Hepatocyte (in vitro differentiated cells): ENCODE results near the gene UBAP2. TPM values are rescaled to one million over a fixed set of nuclear protein-coding genes. Genes with fewer than 3 reads are reported as not detected.
"Not testable (repeated sequence)": the region's sequence is repeated elsewhere in the genome, so short reads cannot be mapped to it uniquely, and the experiment has no call there.

Experiments
- DNase-seq: peaks from one replicate; pipeline ENCODE4 v3.0.0-alpha.2; 2016; ENCODE audit warnings: low spot score
- H2AFZ ChIP-seq: fragments of 200-600 bp; sonication (generic); 2 replicates; pipeline ENCODE4 v1.6.0; 2016; ENCODE audit warnings: antibody characterized with exemption, mild to moderate bottlenecking
- H3K27ac ChIP-seq: fragments of 200-600 bp; sonication (generic); 2 replicates; pipeline ENCODE4 v1.5.1; 2016; ENCODE audit warnings: mild to moderate bottlenecking
- H3K27me3 ChIP-seq: fragments of 200-600 bp; sonication (generic); 2 replicates; pipeline ENCODE4 v1.6.1; 2016
- H3K36me3 ChIP-seq: fragments of 200-600 bp; sonication (generic); replicated peaks from 2 replicates; pipeline ENCODE4 v1.5.1; 2016; ENCODE audit warnings: low read depth; ENCODE audit not compliant: insufficient read depth
- H3K4me1 ChIP-seq: fragments of 200-600 bp; sonication (generic); 2 replicates; pipeline ENCODE4 v1.5.1; 2016; ENCODE audit warnings: mild to moderate bottlenecking, moderate library complexity; ENCODE audit not compliant: insufficient read depth
- H3K4me2 ChIP-seq: fragments of 200-600 bp; sonication (generic); 2 replicates; pipeline ENCODE4 v1.6.0; 2016
- H3K4me3 ChIP-seq: fragments of 200-600 bp; sonication (generic); 2 replicates; pipeline ENCODE4 v1.5.1; 2016; ENCODE audit warnings: mild to moderate bottlenecking
- H3K79me2 ChIP-seq: fragments of 200-600 bp; sonication (generic); 2 replicates; pipeline ENCODE4 v1.6.0; 2017; ENCODE audit warnings: mild to moderate bottlenecking
- H3K9me2 ChIP-seq: fragments of 200-600 bp; sonication (generic); replicated peaks from 2 replicates; pipeline ENCODE4 v1.6.0; 2017; ENCODE audit warnings: mild to moderate bottlenecking; ENCODE audit not compliant: insufficient read depth
- H3K9me3 ChIP-seq: fragments of 200-600 bp; sonication (generic); 2 replicates; pipeline ENCODE4 v1.5.1; 2016; ENCODE audit warnings: low read depth, mild to moderate bottlenecking
- H4K20me1 ChIP-seq: fragments of 200-600 bp; sonication (generic); 2 replicates; pipeline ENCODE4 v1.6.0; 2016; ENCODE audit warnings: mild to moderate bottlenecking; ENCODE audit not compliant: insufficient read depth, poor library complexity, severe bottlenecking
- EZH2 ChIP-seq: fragments of 200-600 bp; sonication (generic); IDR thresholded peaks from 2 replicates; pipeline ENCODE4 v1.6.1; 2016; ENCODE audit warnings: antibody characterized with exemption, mild to moderate bottlenecking, borderline replicate concordance
- EZH2phosphoT487 ChIP-seq: fragments of 200-600 bp; sonication (generic); IDR thresholded peaks from one replicate; pipeline ENCODE4 v1.6.1; 2018; ENCODE audit warnings: antibody characterized with exemption, mild to moderate bottlenecking, low read depth, moderate library complexity; ENCODE audit not compliant: unreplicated experiment, severe bottlenecking
- WGBS: methylation state at CpG from one replicate; pipeline ENCODE4 v1.1.6; 2016; ENCODE audit warnings: low lambda C conversion rate; ENCODE audit errors: missing lambda C conversion rate; 5-methylcytosine and 5-hydroxymethylcytosine counted together
- polyA plus RNA-seq: library from polyadenylated mRNA; unstranded; fragments of >200 nt; fragmentation: Nextera tagmentation; extraction: Ambion mirVana; gene quantifications from 2 replicates; pipeline ENCODE4 v1.2.1, GENCODE V29; 2016
- total RNA-seq: library from RNA; depleted of rRNA; stranded (reverse); fragments of >200 nt; gene quantifications from 2 replicates; pipeline ENCODE4 v1.2.3, GENCODE V29; 2014
- TF ChIP-seq, protein P1 (sequence below): fragments of 200-600 bp; sonication (generic); IDR thresholded peaks from 2 replicates; pipeline ENCODE4 v1.5.1; 2016; ENCODE audit warnings: antibody characterized with exemption, mild to moderate bottlenecking; ENCODE audit not compliant: poor library complexity

UBAP2 gene
- total and polyA plus RNA-seq, 2 experiments from 2014 or later, result 22.4 to 24.9 TPM

DNA sequence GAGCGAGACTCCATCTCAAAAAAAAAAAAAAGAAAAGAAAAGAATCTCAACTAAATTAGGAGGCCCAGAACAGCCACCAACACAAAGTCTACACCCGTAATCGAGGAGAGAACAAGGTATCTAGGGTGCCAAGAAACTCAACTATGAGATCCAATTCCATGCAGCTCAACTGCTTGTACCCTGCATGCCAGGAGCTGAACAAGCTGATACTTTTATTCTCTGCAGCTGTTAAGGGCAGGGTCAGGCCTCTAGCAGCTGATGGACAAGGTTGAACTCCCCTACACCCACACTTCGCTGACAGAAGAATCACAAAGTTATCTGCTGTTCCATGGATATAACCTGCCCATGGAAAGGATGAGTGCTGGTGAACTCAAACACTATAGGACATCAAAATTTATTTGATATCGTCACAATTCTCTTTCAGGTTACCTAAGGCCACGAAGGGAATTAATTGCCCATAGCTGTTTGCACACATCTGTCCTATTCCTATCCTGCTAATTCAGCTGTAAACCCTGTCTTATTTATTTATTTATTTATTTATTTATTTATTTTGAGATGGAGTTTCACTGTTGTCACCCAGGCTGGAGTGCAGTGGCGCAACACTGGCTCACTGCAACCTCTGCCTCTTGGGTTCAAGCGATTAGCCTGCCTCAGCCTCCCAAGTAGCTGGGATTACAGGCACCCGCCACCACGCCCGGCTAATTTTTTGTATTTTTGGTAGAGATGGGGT lies 20.7 kb downstream of the UBAP2 start:
- Histone ChIP-seq H3K4me2 (no peak overlapping the region), H3K27ac (no peak overlapping the region), H3K36me3 (no peaks in the 10 kb centered on the region), H4K20me1 (peaks cover 23% of the 10 kb centered on the region), H3K9me2 (no peaks in the 10 kb centered on the region), H3K4me3 (no peak overlapping the region), H2AFZ (no peak overlapping the region), H3K79me2 (peaks cover 100% of the 10 kb centered on the region), H3K27me3 (no peaks in the 10 kb centered on the region), H3K4me1 (peaks cover 3% of the 10 kb centered on the region), H3K9me3 (no peaks in the 10 kb centered on the region)
- TF ChIP-seq, protein P1, sequence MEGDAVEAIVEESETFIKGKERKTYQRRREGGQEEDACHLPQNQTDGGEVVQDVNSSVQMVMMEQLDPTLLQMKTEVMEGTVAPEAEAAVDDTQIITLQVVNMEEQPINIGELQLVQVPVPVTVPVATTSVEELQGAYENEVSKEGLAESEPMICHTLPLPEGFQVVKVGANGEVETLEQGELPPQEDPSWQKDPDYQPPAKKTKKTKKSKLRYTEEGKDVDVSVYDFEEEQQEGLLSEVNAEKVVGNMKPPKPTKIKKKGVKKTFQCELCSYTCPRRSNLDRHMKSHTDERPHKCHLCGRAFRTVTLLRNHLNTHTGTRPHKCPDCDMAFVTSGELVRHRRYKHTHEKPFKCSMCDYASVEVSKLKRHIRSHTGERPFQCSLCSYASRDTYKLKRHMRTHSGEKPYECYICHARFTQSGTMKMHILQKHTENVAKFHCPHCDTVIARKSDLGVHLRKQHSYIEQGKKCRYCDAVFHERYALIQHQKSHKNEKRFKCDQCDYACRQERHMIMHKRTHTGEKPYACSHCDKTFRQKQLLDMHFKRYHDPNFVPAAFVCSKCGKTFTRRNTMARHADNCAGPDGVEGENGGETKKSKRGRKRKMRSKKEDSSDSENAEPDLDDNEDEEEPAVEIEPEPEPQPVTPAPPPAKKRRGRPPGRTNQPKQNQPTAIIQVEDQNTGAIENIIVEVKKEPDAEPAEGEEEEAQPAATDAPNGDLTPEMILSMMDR, result no peak
- no peak for TF ChIP-seq EZH2
- TF ChIP-seq EZH2phosphoT487, result no peak
- over 99% methylated on average over 11 of the region's 11 CpGs for WGBS
- DNase-seq, result no peak

DNA sequence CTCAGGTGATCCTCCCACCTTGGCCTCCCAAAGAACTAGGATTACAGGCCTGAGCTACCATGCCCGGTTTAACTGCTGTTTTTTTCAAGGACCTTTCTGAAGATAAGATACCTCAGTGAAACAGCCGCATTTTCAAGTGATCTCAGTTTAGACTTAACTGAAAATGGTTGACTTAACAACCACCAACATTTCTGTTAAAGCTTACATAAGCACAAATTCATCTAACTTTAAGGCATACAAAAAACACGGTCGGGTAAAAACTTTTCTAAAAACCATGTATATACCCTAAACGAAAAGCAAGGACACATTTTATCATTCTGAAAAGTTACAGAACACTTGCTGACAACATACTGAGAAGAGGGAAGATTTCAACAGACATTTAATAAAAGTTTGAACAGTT lies 22.9 kb downstream of the UBAP2 start:
- WGBS, result 62% methylated on average over 5 of the region's 5 CpGs
- Histone ChIP-seq H3K36me3 (no peaks in the 10 kb centered on the region), H3K4me1 (peaks cover 3% of the 10 kb centered on the region), H3K4me2 (no peak overlapping the region), H3K27ac (peak overlapping the region; percentile 37), H3K9me2 (no peaks in the 10 kb centered on the region), H3K27me3 (no peaks in the 10 kb centered on the region), H3K4me3 (no peak overlapping the region), H4K20me1 (peaks cover 23% of the 10 kb centered on the region), H2AFZ (no peak overlapping the region), H3K9me3 (no peaks in the 10 kb centered on the region), H3K79me2 (peaks cover 100% of the 10 kb centered on the region)
- no peak for TF ChIP-seq EZH2
- TF ChIP-seq EZH2phosphoT487, result no peak
- TF ChIP-seq, protein P1, result no peak
- no peak for DNase-seq

DNA sequence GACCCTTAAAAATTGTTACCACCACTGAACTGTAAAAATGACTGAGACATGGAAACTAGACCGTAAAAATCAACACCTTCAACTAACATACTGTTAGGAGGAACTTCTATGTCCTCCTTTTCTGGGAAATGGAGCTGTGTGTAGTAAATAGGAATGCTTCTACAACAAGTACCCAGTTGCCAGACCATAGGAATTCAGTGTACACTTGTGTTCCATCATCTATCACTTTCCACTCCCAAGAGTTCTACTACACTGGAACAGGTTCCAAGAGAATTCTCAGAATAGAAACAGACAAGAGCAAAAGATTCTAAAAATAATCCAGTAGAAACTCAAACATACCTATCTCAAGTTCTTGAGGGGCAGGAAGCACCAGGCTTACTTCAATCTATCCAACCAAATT lies 23.6 kb downstream of the UBAP2 start:
- DNase-seq, result no peak
- Histone ChIP-seq H3K4me2 (no peak overlapping the region), H4K20me1 (peaks cover 26% of the 10 kb centered on the region), H3K79me2 (peaks cover 100% of the 10 kb centered on the region), H2AFZ (no peak overlapping the region), H3K27ac (peak overlapping the region; percentile 37), H3K27me3 (no peaks in the 10 kb centered on the region), H3K9me3 (no peaks in the 10 kb centered on the region), H3K36me3 (no peaks in the 10 kb centered on the region), H3K4me3 (no peak overlapping the region), H3K9me2 (no peaks in the 10 kb centered on the region), H3K4me1 (peaks cover 3% of the 10 kb centered on the region)
- TF ChIP-seq EZH2, result no peak
- WGBS, result 96% methylated on average over 1 of the region's 1 CpG

DNA sequence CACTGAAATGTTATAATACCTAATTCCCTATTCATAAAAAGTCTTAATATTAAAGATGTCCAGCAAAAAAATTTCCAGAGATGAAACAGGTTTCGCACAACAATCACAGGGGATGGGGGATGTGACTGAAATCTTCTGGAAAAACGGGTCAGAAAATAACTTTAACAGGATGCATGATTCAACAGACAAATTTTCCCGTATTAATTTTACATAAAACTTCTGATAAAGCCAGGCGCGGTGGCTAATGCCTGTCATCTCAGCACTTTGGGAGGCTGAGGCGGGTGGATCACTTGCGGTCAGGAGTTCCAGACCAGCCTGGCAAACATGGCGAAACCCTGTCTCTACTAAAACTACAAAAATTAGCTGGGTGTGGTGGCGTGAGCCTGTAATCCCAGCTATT lies 24.2 kb downstream of the UBAP2 start:
- not testable (repeated sequence) for H3K9me3 ChIP-seq, H3K27ac ChIP-seq, H3K36me3 ChIP-seq, H3K4me3 ChIP-seq, DNase-seq, H3K4me2 ChIP-seq, H2AFZ ChIP-seq, H3K4me1 ChIP-seq, H3K9me2 ChIP-seq, H3K27me3 ChIP-seq
- Histone ChIP-seq H3K79me2 (peaks cover 100% of the 10 kb centered on the region), H4K20me1 (peaks cover 27% of the 10 kb centered on the region)
- 96% methylated on average over 9 of the region's 9 CpGs for WGBS
